ENCODE measurements around the gene PKIB.

Gene PKIB

DNA sequence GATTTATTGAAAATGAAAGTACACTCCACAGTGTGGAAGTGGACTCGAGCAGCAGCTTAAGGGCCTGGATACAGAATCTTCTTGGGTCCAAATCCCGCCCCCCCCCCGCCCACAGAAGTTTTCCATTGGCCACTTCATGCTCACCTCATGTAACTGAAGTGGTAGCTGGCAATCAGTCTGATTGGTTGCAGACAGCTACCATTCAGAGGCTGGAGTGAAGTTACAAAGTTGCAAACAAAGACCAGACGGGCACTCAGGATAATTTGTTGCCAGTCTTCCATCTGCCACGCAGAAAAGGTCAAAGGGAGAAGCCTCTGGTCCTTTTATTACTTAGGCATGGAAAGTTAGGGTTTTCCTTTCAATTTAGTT lies 143.5 kb downstream of the PKIB start:
- no peak overlapping the region for H3K4me3 ChIP-seq (ENCODE audit: low read depth, low read length)
- TF ChIP-seq, protein P1, sequence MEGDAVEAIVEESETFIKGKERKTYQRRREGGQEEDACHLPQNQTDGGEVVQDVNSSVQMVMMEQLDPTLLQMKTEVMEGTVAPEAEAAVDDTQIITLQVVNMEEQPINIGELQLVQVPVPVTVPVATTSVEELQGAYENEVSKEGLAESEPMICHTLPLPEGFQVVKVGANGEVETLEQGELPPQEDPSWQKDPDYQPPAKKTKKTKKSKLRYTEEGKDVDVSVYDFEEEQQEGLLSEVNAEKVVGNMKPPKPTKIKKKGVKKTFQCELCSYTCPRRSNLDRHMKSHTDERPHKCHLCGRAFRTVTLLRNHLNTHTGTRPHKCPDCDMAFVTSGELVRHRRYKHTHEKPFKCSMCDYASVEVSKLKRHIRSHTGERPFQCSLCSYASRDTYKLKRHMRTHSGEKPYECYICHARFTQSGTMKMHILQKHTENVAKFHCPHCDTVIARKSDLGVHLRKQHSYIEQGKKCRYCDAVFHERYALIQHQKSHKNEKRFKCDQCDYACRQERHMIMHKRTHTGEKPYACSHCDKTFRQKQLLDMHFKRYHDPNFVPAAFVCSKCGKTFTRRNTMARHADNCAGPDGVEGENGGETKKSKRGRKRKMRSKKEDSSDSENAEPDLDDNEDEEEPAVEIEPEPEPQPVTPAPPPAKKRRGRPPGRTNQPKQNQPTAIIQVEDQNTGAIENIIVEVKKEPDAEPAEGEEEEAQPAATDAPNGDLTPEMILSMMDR (IDR thresholded peaks at IDR 0.05; ENCODE audit: low read depth, low read length): no peak
- TF ChIP-seq MYC (IDR thresholded peaks at IDR 0.05; ENCODE audit: low read depth, low read length) (no peak), POLR2A (IDR thresholded peaks at IDR 0.05; ENCODE audit: extremely low read depth, insufficient read length) (no peak)
- TF ChIP-seq, protein P2, sequence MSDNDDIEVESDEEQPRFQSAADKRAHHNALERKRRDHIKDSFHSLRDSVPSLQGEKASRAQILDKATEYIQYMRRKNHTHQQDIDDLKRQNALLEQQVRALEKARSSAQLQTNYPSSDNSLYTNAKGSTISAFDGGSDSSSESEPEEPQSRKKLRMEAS (IDR thresholded peaks at IDR 0.05; ENCODE audit: low read depth, low read length): no peak

DNA sequence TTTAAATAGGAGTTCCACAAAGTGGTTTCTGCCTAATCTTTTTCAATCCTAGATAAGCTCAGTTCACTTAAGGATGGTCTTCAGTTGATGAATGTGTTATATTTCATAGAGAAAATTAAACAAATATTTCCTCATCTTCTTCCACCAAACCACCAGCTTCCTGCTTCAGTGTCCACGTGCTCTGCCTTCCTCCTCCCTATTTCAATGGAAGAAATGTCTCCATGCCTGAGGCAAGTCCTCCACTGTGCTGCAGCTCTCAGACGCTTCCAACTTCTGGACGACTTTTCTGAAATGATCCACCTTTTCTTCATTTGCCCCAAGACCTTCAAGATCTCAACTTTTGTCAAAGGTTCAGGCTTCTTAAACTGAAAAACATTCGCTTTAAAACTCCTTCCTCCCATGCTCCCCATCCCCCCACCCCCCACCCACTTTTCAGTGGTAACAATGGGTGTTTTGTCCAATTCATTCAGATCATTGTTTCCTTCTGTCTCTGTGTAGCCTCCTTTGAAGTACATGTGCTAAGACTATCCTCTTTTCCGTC lies 144.1 kb downstream of the PKIB start:
- no peak for DNase-seq (ENCODE audit: low read depth)
- TF ChIP-seq POLR2A (IDR thresholded peaks at IDR 0.05; ENCODE audit: extremely low read depth, insufficient read length): no peak
- TF ChIP-seq MYC (IDR thresholded peaks at IDR 0.05; ENCODE audit: low read depth, low read length): no peak
- TF ChIP-seq, protein P2 (IDR thresholded peaks at IDR 0.05; ENCODE audit: low read depth, low read length): peak; percentile 36; the same call in 1 of the 2 replicates
- TF ChIP-seq, protein P1 (IDR thresholded peaks at IDR 0.05; ENCODE audit: low read depth, low read length): no peak
- no peak overlapping the region for H3K4me3 ChIP-seq (ENCODE audit: low read depth, low read length)

More for the DNA sequence above, 143.5 kb downstream of the PKIB start:
- DNase-seq (ENCODE audit: low read depth): no peak

DNA sequence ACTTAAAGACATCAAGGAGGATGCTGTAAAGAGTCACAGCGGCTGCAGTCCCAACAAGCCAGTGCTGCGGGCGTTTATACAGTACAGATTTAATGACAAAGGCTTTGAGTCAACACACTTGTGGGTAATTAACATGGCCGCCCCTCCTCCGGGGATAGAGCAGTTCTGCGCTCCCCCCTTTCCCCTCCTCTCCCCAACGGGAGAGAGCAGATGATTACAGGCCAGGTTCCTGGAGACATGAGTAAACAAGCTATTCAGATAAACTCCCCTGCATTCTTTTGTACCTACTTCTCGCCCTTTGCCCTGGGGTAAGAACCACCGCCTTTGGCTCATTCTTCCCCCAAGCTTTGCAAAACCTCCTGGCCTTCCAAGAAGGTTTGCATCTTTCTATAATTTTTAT lies 145.7 kb downstream of the PKIB start:
- no peak for TF ChIP-seq MYC (IDR thresholded peaks at IDR 0.05; ENCODE audit: low read depth, low read length)
- TF ChIP-seq, protein P1 (IDR thresholded peaks at IDR 0.05; ENCODE audit: low read depth, low read length): no peak
- TF ChIP-seq, protein P2 (IDR thresholded peaks at IDR 0.05; ENCODE audit: low read depth, low read length): no peak
- no peak for DNase-seq (ENCODE audit: low read depth)
- no peak overlapping the region for H3K4me3 ChIP-seq (ENCODE audit: low read depth, low read length)

DNA sequence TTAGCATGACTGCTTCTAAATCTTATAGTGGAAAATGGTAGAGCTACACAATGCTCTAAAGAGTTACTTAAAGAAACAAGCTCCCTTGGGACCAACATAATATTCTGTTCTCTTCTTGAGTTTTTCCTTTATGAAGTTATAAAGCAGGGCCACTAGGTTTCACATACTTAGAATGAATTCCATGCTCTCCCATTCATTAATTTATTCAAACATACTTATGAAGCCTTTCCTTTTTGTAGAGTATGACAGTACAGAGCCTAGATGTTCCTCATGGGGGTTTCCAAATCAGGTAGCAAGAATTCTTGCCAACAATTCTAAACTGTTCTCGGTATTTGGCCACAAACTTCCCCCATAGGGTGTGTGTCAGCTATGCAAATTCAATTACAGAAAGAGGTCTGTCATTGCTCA lies 148.7 kb downstream of the PKIB start:
- TF ChIP-seq, protein P1 (IDR thresholded peaks at IDR 0.05; ENCODE audit: low read depth, low read length): no peak
- no peak for TF ChIP-seq POLR2A (IDR thresholded peaks at IDR 0.05; ENCODE audit: extremely low read depth, insufficient read length)
- DNase-seq (ENCODE audit: low read depth): no peak
- no peak overlapping the region for H3K4me3 ChIP-seq (ENCODE audit: low read depth, low read length)

DNA sequence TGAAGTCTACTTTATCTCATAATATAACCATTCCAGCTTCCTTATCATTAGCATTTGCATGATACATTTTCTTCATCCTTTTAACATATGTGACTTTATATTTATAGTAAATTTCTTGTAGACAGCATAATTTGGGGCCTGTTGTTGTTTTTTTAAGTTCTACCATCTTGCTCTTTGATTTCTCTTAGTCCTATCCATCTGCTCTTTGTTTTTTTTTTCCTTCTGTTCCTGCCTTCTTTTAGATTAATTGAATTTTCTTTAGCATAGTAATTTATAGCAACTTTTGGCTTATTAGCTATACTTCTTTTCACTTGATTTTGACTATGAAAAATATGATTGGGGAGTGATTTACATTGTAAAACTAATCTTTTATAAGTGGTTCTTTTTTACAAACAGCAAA lies 150.1 kb downstream of the PKIB start:
- H3K4me3 ChIP-seq (ENCODE audit: low read depth, low read length): no peak overlapping the region
- no peak for DNase-seq (ENCODE audit: low read depth)
- TF ChIP-seq POLR2A (IDR thresholded peaks at IDR 0.05; ENCODE audit: extremely low read depth, insufficient read length) (no peak), MYC (IDR thresholded peaks at IDR 0.05; ENCODE audit: low read depth, low read length) (no peak)
- TF ChIP-seq, protein P2 (IDR thresholded peaks at IDR 0.05; ENCODE audit: low read depth, low read length): no peak
- TF ChIP-seq, protein P1 (IDR thresholded peaks at IDR 0.05; ENCODE audit: low read depth, low read length): no peak

DNA sequence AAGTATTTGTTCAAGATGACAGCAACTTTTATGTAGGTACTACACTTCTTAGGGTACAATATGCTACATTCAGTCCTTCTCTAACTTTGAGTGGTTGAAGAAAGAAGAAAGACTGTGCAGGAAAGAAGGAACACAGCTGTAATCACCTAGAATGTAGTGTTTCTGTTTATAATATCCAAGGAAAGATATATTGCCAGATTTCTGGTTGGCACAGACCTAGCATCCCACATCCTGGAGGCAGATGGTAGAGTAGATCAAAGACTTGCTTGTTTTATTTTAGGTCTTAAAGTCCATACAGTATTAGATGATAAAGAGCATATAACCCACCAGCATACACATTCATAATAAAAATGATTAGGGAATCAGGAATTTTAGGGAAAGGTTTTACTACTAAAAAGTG lies 156.1 kb downstream of the PKIB start:
- H3K4me3 ChIP-seq (ENCODE audit: low read depth, low read length): no peak overlapping the region
- DNase-seq (ENCODE audit: low read depth): no peak
- TF ChIP-seq POLR2A (IDR thresholded peaks at IDR 0.05; ENCODE audit: extremely low read depth, insufficient read length) (no peak), MYC (IDR thresholded peaks at IDR 0.05; ENCODE audit: low read depth, low read length) (no peak)
- TF ChIP-seq, protein P1 (IDR thresholded peaks at IDR 0.05; ENCODE audit: low read depth, low read length): no peak
- TF ChIP-seq, protein P2 (IDR thresholded peaks at IDR 0.05; ENCODE audit: low read depth, low read length): no peak

Data from NB4 (cell line).